T47D (cell line): ENCODE data around the gene CNTNAP5.

Experiments
- DNase-seq, 2 experiments: peaks; one replicate each; pipeline versions ENCODE4 v3.0.0 to v3.0.0-alpha.2; 2011 to 2012; ENCODE audit warnings: low read depth in 1 of 2, low spot score in 1 of 2
- JUND ChIP-seq: IDR thresholded peaks from 2 replicates; pipeline ENCODE4 v1.6.1; 2012; ENCODE audit warnings: low read depth
- in situ Hi-C: cut with HindIII; loops from 2 replicates; pipeline ENCODE4 v1.10.0; 2016; ENCODE audit warnings: low sequenced_read_pairs, low pct_unique_long_range_greater_than_20kb

Gene CNTNAP5

DNA sequence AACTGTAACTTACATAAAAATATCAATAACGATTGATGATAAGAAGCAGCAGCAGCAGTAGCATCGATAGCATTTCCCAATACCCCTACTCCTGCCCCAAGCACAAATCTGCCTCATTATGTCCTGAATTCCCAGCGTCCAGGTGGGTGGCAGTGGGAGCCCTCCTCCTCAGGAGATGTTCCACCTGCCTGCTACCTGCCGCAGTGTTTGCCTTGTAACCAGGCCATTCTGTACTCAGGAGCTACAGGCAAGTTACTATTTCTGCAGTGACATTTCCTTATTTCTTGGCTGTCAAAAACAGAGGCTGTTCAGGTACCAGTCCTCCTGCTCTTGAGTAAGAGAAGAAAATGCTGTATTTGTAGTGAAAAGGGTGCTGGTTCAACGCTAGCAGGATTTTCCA lies 236.4 kb downstream of the CNTNAP5 start:
- in situ Hi-C loops = no loop called here
- no peak for TF ChIP-seq JUND
- DNase-seq = no peak

- no peak for DNase-seq
- in situ Hi-C loops = no loop called here
- TF ChIP-seq JUND = no peak
Observed at GRCh38 chr2:124264551-124265091, 239.5 kb downstream of the CNTNAP5 start.

DNA sequence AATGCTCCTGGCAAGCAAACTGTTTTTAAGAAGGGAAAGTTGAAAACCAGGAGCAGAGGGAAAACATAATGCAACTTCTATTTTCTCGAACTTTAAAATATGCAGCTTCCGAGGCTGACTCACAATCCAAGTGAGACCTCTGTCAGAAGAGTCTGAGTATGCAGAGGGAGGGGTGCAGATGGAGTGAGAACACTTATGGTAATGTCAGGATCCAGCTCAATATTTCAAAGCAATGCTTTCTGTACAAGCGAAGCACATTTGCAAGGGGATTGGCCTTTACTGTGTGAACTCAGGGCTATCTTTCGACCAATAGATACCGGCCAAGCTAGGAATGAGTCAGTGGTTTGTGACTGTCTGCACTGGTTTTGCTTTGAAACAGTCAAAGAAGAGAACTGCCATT lies 242.7 kb downstream of the CNTNAP5 start:
- DNase-seq = no peak
- in situ Hi-C loops = no loop called here
- TF ChIP-seq JUND = no peak

DNA sequence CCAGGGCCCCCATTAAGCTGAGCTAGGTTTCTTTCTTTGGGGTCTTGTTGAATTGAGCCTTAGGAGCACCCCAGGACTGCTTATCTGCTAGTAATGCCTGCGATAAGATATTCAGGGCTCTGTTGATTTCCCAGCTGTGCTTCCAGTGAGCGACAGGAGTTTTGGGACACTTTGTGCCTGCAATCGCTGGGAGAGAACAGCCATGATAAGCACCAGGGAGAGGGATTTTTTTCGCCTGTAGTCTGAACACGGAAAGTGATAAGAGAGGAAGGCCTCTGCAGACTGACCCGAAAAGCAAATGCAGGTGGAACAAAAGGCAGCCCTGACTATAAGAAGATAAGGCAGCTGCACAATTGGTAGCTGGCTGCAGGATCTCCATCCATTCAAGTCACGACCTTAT lies 244.3 kb downstream of the CNTNAP5 start:
- no peak for TF ChIP-seq JUND
- in situ Hi-C loops = no loop called here
- no peak for DNase-seq

GRCh38 chr2:124272261-124272841 lies 247.3 kb downstream of the CNTNAP5 start:
- TF ChIP-seq JUND = no peak
- DNase-seq = no peak
- in situ Hi-C loops = no loop called here

- no peak for DNase-seq
- TF ChIP-seq JUND = no peak
- in situ Hi-C loops = no loop called here
Observed at GRCh38 chr2:124281541-124281940, 256.5 kb downstream of the CNTNAP5 start.

GRCh38 chr2:124283096-124283495 lies 258.0 kb downstream of the CNTNAP5 start:
- in situ Hi-C loops = no loop called here
- peak in 1 of 2 experiments; percentile 65 for DNase-seq
- no peak for TF ChIP-seq JUND

DNA sequence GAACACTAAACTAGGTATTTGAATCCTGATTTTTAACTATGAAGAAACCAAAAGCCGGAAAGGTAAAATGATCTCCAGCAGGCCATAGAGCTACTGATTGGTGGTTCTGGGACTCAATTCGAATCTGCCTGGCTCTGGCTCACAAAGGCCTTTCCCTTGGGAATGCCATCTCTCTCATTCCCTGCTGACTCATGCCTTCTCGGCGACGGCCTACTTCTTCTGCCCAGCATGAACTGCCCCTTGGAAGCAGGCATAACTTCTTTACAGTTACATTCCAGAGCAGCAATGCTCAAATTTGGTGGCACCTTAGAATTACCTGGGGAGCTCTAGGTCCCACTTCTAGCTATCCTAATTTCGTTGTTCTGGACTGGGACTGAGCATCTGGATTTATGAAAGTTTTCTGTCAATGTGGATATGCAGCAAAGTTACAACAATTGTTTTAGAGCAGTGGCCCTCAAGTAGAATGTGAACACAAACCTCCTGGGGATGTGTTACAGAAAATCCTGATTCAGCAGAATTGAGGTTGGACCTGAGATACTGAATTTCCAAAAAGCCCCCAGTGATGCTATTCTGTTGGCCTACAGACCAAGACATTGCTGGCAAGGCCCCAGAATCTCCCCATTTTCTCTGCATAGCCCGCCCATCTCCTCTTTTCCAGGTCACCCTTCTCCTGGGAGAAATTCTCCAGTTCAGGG lies 261.1 kb downstream of the CNTNAP5 start:
- DNase-seq = no peak
- in situ Hi-C loops = no loop called here
- TF ChIP-seq JUND = no peak

DNA sequence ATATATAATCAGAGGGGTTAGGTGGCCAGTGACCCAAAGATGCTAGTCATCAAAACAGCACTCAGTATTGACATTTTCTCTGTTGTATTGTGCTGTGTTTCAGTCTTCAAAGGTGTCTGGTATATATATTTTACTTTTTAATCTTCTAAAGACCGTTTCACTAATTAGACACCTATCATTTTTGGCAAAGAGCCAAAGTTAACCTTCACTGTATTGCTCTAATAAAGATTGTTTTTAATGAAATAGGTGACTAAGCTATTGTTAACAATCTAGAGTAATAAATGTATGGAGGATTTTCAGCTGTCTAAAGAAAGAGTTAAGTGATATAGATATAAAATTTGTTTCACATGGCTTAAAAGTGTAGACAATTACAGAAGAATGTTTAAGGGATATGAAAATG lies 264.0 kb downstream of the CNTNAP5 start:
- no peak for DNase-seq
- TF ChIP-seq JUND = no peak
- in situ Hi-C loops = no loop called here

DNA sequence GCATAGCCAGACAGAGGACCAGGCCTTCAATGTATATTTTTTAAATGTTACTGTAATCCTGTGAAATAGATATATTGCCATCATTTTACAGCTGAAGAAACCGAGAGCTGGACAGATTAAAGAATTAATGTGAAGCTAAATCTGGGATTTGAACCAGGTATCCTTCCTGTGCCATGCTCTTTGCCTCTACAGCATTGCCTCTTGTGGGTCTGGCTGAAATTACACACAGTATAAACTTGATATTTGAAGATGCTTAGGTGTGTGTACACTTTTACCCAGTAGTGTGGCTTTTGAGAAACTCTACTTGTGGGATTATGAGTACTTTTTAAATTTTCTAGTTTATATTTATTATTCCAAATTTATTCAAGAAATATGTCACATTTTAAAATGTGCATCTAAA lies 264.5 kb downstream of the CNTNAP5 start:
- in situ Hi-C loops = no loop called here
- DNase-seq = no peak
- no peak for TF ChIP-seq JUND

- TF ChIP-seq JUND = no peak
- in situ Hi-C loops = no loop called here
- DNase-seq = no peak
Observed at GRCh38 chr2:124296470-124296869, 271.4 kb downstream of the CNTNAP5 start.

- no peak for TF ChIP-seq JUND
- in situ Hi-C loops = no loop called here
- no peak for DNase-seq
Observed at GRCh38 chr2:124301915-124302314, 276.8 kb downstream of the CNTNAP5 start.

- TF ChIP-seq JUND = no peak
- in situ Hi-C loops = no loop called here
- no peak for DNase-seq
Observed at GRCh38 chr2:124308319-124309062, 283.4 kb downstream of the CNTNAP5 start.
